GM13976 (cell line): ENCODE measurements around the gene QKI.

ENCODE experiments used
- DNase-seq: peaks from one replicate; pipeline ENCODE4 v3.0.0; 2012; ENCODE audit warnings: low spot score
- CTCF ChIP-seq: IDR thresholded peaks from 2 replicates; pipeline ENCODE4 v1.5.1; 2012; ENCODE audit warnings: borderline replicate concordance, mild to moderate bottlenecking; ENCODE audit not compliant: insufficient read depth; ENCODE audit errors: extremely low read depth, missing control alignments, control extremely low read depth
- in situ Hi-C: fragments of 300-500 bp; cut with MboI; formaldehyde crosslinking; loops from one replicate; pipeline ENCODE4 v1.12.0; 2022; ENCODE audit warnings: low sequenced_read_pairs, mixed read lengths, inconsistent platforms; ENCODE audit not compliant: unreplicated experiment

Gene QKI

GRCh38 chr6:163532526-163533078, 118.1 kb downstream of the QKI start:
- no peak for DNase-seq
- TF ChIP-seq CTCF = no peak
- in situ Hi-C loops = no loop called here

- no peak for TF ChIP-seq CTCF
- in situ Hi-C loops = no loop called here
- DNase-seq = no peak
Measured at GRCh38 chr6:163533443-163533842, 118.9 kb downstream of the QKI start.

- no peak for DNase-seq
- no peak for TF ChIP-seq CTCF
- in situ Hi-C loops = no loop called here
Measured at GRCh38 chr6:163536770-163537169, 122.3 kb downstream of the QKI start.

- no peak for DNase-seq
- no peak for TF ChIP-seq CTCF
- in situ Hi-C loops = no loop called here
Measured at GRCh38 chr6:163538331-163538730, 123.8 kb downstream of the QKI start.

- in situ Hi-C loops = no loop called here
- DNase-seq = no peak
- peak; percentile 14 for TF ChIP-seq CTCF
Measured at GRCh38 chr6:163539101-163539762, 124.7 kb downstream of the QKI start.

GRCh38 chr6:163543321-163543720, 128.8 kb downstream of the QKI start:
- in situ Hi-C loops = no loop called here
- no peak for TF ChIP-seq CTCF
- DNase-seq = no peak
